DOHH2 (cell line): ENCODE data around the gene ANOS1.

Experiments
- H3F3A ChIP-seq: fragments of 200-600 bp; sonication (generic), shearing (Covaris generic); 2 replicates; pipeline ENCODE4 v1.6.0; 2016; ENCODE audit warnings: antibody characterized with exemption, mild to moderate bottlenecking; ENCODE audit not compliant: control insufficient read depth, insufficient read depth
- H3K27ac ChIP-seq: fragments of 200-600 bp; sonication (generic); 2 replicates; pipeline ENCODE4 v1.5.1; 2014; ENCODE audit warnings: low read depth, mild to moderate bottlenecking, low read length, moderate library complexity
- H3K27me3 ChIP-seq: fragments of 200-600 bp; sonication (generic); 2 replicates; pipeline ENCODE4 v1.6.1; 2014; ENCODE audit warnings: mild to moderate bottlenecking, low read length, mixed read lengths; ENCODE audit not compliant: control insufficient read depth
- H3K36me3 ChIP-seq: fragments of 200-600 bp; sonication (generic); 2 replicates; pipeline ENCODE4 v1.6.1; 2014; ENCODE audit warnings: mild to moderate bottlenecking, low read length, moderate library complexity, mixed read lengths; ENCODE audit not compliant: control insufficient read depth
- H3K4me1 ChIP-seq: fragments of 200-600 bp; sonication (generic); 2 replicates; pipeline ENCODE4 v1.6.1; 2014; ENCODE audit warnings: mild to moderate bottlenecking, low read length, mixed read lengths; ENCODE audit not compliant: control insufficient read depth
- H3K4me2 ChIP-seq: fragments of 200-600 bp; sonication (generic); 2 replicates; pipeline ENCODE4 v1.6.0; 2014; ENCODE audit warnings: mild to moderate bottlenecking, low read length, moderate library complexity
- H3K4me3 ChIP-seq: fragments of 200-600 bp; sonication (generic); 2 replicates; pipeline ENCODE4 v1.5.1; 2014; ENCODE audit warnings: mild to moderate bottlenecking, low read length, mixed read lengths
- H3K79me2 ChIP-seq: fragments of 200-600 bp; sonication (generic); 2 replicates; pipeline ENCODE4 v1.6.1; 2014; ENCODE audit warnings: mild to moderate bottlenecking, low read length, mixed read lengths; ENCODE audit not compliant: control insufficient read depth
- H3K9me2 ChIP-seq: fragments of 200-600 bp; sonication (generic); replicated peaks from 2 replicates; pipeline ENCODE4 v1.6.1; 2014; ENCODE audit warnings: mild to moderate bottlenecking, low read length, mixed read lengths; ENCODE audit not compliant: control insufficient read depth
- H3K9me3 ChIP-seq: fragments of 200-600 bp; sonication (generic); 2 replicates; pipeline ENCODE4 v1.6.1; 2014; ENCODE audit warnings: antibody characterized with exemption, low read length, mixed read lengths; ENCODE audit not compliant: control insufficient read depth, insufficient read depth
- H4K20me1 ChIP-seq: fragments of 200-600 bp; sonication (generic); 2 replicates; pipeline ENCODE4 v1.6.0; 2014; ENCODE audit warnings: low read depth, mild to moderate bottlenecking, antibody characterized with exemption, low read length, moderate library complexity; ENCODE audit not compliant: control insufficient read depth, insufficient read depth
- CTCF ChIP-seq: fragments of 200-600 bp; sonication (generic); IDR thresholded peaks from one replicate; pipeline ENCODE4 v1.5.1; 2014; ENCODE audit warnings: antibody characterized with exemption, mild to moderate bottlenecking, low read depth, low read length; ENCODE audit not compliant: poor library complexity, severe bottlenecking
- EZH2phosphoT487 ChIP-seq: fragments of 200-600 bp; sonication (generic); IDR thresholded peaks from 2 replicates; pipeline ENCODE4 v1.6.1; 2017; ENCODE audit warnings: borderline replicate concordance, mild to moderate bottlenecking, antibody characterized with exemption, low read length, moderate library complexity, mixed read lengths

The ANOS1 gene

DNA sequence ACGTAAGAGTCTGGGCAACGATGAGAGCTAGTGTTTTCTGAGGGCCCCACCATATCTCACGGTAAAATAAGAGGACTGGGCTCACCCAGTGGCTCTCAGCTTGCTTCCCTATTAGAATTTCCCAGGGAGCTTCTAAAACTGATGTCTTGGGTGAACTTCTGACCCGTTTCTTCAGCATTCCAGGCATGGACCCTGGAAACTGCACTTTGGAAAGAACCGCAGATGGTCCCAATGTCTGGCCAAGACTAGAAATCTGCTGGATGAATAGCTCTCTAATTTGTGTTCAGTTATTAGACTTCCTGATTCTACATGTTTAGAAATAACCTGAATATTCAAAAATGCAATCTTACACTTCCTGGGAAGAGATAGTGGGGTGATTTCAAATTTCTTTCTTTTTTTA, 127.8 kb downstream of the ANOS1 start:
- Histone ChIP-seq H3K9me3 (no peaks in the 10 kb centered on the region), H3K36me3 (no peaks in the 10 kb centered on the region), H3K4me1 (no peaks in the 10 kb centered on the region), H3K4me3 (no peak overlapping the region), H3K9me2 (no peaks in the 10 kb centered on the region), H3K4me2 (no peak overlapping the region), H4K20me1 (no peaks in the 10 kb centered on the region), H3F3A (no peaks in the 10 kb centered on the region), H3K27ac (no peak overlapping the region), H3K27me3 (no peaks in the 10 kb centered on the region), H3K79me2 (no peaks in the 10 kb centered on the region)
- TF ChIP-seq CTCF (no peak), EZH2phosphoT487 (no peak)

GRCh38 chrX:8591501-8591900, 140.4 kb downstream of the ANOS1 start:
- Histone ChIP-seq H3F3A (no peaks in the 10 kb centered on the region), H3K4me1 (no peaks in the 10 kb centered on the region), H3K9me2 (no peaks in the 10 kb centered on the region), H3K4me3 (no peak overlapping the region), H3K27ac (no peak overlapping the region), H3K9me3 (no peaks in the 10 kb centered on the region), H3K36me3 (no peaks in the 10 kb centered on the region), H4K20me1 (no peaks in the 10 kb centered on the region), H3K27me3 (no peaks in the 10 kb centered on the region), H3K79me2 (no peaks in the 10 kb centered on the region), H3K4me2 (no peak overlapping the region)
- TF ChIP-seq EZH2phosphoT487 = no peak
- TF ChIP-seq CTCF = no peak

DNA sequence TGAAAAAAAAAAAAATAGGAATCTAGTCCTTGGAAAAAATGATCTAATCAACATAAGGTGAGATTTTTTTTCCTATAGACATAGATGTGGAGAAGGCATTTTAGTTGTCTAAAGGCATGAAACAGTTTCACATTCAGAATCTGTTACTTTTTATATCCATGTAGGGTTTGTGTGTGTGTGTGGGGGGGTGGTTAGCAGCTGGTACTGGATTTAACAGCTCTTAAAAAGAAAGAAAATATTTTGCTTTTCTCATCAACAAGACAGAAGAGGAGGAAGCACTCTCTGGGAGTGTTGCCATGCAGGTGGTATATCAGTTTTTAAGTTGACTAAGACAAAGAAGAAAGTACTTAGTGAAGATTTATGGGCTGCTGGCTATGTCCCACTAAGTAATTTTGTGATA, 145.0 kb downstream of the ANOS1 start:
- no peak overlapping the region for H3K27ac ChIP-seq
- no peaks in the 10 kb centered on the region for H3K4me1 ChIP-seq

More for the DNA sequence above, 145.0 kb downstream of the ANOS1 start:
- Histone ChIP-seq H3K79me2 (no peaks in the 10 kb centered on the region), H3F3A (no peaks in the 10 kb centered on the region), H3K4me2 (no peak overlapping the region), H3K27me3 (no peaks in the 10 kb centered on the region), H3K4me3 (no peak overlapping the region), H3K9me3 (no peaks in the 10 kb centered on the region), H4K20me1 (no peaks in the 10 kb centered on the region), H3K36me3 (no peaks in the 10 kb centered on the region), H3K9me2 (no peaks in the 10 kb centered on the region)
- no peak for TF ChIP-seq EZH2phosphoT487
- no peak for TF ChIP-seq CTCF
